Sigmoid colon (tissue), 4 donors: ENCODE results near the gene EZR.

Source experiments
- CTCF ChIP-seq, 4 experiments: fragments of 450-650 bp in 3 of 4; fragments of 200-600 bp in 1 of 4; IDR thresholded peaks; one replicate each; pipeline ENCODE4 v1.5.1; 2016 to 2019; ENCODE audit warnings: antibody characterized with exemption in 4 of 4, mild to moderate bottlenecking in 3 of 4, moderate library complexity in 2 of 4
- POLR2AphosphoS5 ChIP-seq, 4 donors: sonication (generic); formaldehyde crosslinking; IDR thresholded peaks; one replicate each; pipeline ENCODE4 v1.6.1; 2017; ENCODE audit warnings: antibody characterized with exemption in 4 of 4

GRCh38 chr6:158835616-158836221, 16.6 kb upstream of the EZR start:
- TF ChIP-seq CTCF (IDR thresholded peaks at IDR 0.05) (no peak), POLR2AphosphoS5 (IDR thresholded peaks at IDR 0.05) (no peak)
